KOPT-K1 (cell line): ENCODE results near the gene HNF1A.

Experiments
- H3K27ac ChIP-seq: fragments of 200-600 bp; sonication (generic); 2 replicates; pipeline ENCODE4 v1.5.1; 2016; ENCODE audit warnings: antibody characterized with exemption, mild to moderate bottlenecking, low read depth, low read length; ENCODE audit not compliant: poor library complexity, severe bottlenecking
- H3K36me3 ChIP-seq: fragments of 200-600 bp; sonication (generic); 2 replicates; pipeline ENCODE4 v1.5.1; 2017; ENCODE audit warnings: antibody characterized with exemption, mild to moderate bottlenecking, low read length, moderate library complexity; ENCODE audit not compliant: insufficient read depth
- H3K9me3 ChIP-seq: fragments of 200-600 bp; sonication (generic); 2 replicates; pipeline ENCODE4 v1.5.1; 2017; ENCODE audit warnings: antibody characterized with exemption, low read length, mild to moderate bottlenecking; ENCODE audit not compliant: insufficient read depth, poor library complexity, severe bottlenecking

HNF1A gene

DNA sequence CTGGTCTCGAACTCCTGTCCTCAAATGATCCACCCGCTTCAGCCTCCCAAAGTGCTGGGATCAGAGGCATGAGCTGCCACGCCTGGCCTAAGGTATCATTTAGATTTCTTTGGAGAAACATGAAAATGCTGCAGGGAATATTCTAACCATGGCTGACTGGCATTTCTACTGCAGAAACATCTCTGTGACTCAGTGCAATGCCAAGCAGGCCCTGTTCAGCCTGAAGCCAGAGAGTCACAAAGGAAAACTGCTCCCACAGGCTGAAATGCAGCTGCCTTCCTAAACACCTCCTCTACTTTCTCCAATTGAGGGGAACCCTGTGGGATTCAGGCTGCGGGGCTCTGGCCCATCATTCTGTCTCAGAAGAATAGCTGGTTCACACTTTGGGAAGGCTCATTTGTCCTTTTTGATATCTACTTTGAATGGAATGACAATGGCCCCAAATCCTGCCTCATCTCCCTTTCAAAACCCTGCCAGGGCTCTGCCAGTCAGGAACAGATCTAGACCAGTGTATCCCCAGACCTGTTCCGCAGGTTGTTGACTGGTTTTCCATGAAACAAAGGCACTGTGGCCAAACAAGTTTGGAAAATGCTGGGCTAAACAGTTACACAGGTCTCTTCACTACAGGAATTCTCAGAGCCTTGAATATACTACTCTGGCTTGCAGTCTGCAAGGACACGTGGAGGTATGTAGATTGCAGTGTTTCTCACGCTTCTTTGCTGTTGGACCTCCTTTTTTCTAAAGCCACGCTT lies 30.2 kb downstream of the HNF1A start:
- Histone ChIP-seq H3K27ac (no peak overlapping the region), H3K9me3 (no peaks in the 10 kb centered on the region), H3K36me3 (peaks cover 87% of the 10 kb centered on the region)

DNA sequence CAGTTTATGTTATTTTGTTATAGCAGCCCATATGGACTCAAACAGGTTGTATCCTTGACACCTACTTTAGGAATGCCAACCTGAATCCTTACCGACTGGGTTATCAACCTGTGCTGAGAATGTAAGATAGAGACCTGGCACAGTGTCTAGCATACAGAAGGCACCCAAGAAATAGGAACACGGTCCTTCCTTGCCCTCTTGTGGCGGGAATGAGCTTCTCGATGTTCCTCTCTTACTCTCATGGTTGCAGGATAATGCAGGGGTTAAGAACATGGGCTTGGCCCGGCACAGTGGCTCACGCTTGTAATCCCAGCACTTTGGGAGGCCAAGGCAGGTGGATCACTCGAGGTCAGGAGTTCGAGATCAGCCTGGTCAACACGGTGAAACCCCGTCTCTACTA lies 31.4 kb downstream of the HNF1A start:
- no peaks in the 10 kb centered on the region for H3K9me3 ChIP-seq
- no peak overlapping the region for H3K27ac ChIP-seq
- peaks cover 75% of the 10 kb centered on the region for H3K36me3 ChIP-seq

DNA sequence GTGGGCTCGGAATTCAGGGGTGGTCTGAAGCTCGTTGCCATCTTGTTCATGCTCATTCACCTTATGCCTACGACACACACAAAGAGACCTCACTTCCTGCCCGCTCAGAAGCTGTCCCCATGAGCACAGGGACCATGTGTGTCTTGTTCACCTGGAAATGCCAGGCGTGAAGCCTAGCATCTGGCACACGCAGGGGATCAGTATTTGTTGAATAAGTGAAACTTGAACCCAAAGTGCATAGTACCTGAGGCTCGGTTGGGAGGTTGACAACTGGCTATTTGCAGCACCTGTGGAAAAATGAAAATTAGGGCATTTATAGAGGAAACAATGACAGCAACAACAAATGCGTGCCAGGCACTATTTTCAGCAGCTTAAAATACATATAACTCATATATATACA lies 32.5 kb downstream of the HNF1A start:
- Histone ChIP-seq H3K36me3 (peaks cover 65% of the 10 kb centered on the region), H3K27ac (no peak overlapping the region), H3K9me3 (no peaks in the 10 kb centered on the region)

GRCh38 chr12:121011820-121012219 lies 33.5 kb downstream of the HNF1A start:
- no peak overlapping the region for H3K27ac ChIP-seq
- H3K36me3 ChIP-seq, result peaks cover 60% of the 10 kb centered on the region
- H3K9me3 ChIP-seq, result no peaks in the 10 kb centered on the region

- Histone ChIP-seq H3K9me3 (no peaks in the 10 kb centered on the region), H3K36me3 (peaks cover 43% of the 10 kb centered on the region), H3K27ac (no peak overlapping the region)
Observed at GRCh38 chr12:121013715-121014114, 35.4 kb downstream of the HNF1A start.

DNA sequence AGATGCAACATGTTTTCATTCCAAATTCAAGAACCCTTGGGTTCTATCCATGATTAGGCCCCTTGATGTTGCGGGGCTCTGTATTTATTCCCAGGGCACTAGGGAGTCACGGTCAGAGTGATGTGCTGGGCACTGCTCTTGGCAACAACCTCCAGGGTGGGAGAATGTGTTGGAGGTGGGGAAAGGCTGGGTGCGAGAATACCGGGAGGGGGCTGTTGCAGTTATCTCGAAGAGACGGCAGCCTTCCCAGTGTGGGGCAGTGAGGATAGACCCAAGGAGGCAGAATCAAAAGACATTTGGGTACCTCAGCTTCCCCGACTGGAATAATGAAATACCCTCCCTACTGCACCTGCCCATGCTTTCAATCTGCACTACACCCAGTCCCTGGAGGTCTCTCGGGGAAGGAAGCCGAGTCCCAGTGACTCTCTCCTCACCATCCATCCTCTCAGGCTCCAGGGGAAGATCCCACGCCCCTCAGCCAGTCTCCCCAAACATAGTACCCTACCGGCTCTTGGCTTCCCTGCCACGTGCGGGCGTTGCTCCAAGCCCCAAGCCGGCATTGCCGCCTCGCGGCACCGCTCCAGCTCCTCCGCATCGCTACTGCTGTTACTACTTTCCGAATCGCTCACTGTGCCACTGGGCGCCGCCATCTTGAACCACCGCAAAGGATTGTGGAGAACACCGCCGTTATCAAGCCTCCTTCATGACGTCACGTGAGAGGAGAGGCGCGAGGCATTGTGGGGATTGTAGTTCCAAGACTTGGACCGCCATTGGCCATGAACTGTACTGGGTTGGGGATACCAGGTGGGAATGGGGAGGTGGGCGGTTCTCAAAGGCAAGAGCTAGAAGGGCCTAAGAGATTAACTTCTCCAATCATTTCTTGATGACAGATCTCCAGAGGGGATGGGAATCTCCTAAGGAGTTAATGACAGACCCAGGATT lies 37.8 kb downstream of the HNF1A start, which contains the start of gene C12orf43:
C12orf43 (minus strand) TSS at position 663 of the 942 bp plus-strand sequence; CDS start at position 650, 13 bp downstream.
- H3K27ac ChIP-seq, result peak within 1 kb of the TSS; percentile 68
- H3K36me3 ChIP-seq, result peaks cover 19% of the 10 kb centered on the region
- no peaks in the 10 kb centered on the region for H3K9me3 ChIP-seq

- Histone ChIP-seq H3K27ac (no peak overlapping the region), H3K36me3 (peaks cover 6% of the 10 kb centered on the region; the same call in 1 of the 2 replicates), H3K9me3 (no peaks in the 10 kb centered on the region)
Observed at GRCh38 chr12:121017966-121018491, 39.7 kb downstream of the HNF1A start.

- Histone ChIP-seq H3K9me3 (no peaks in the 10 kb centered on the region), H3K27ac (no peak overlapping the region), H3K36me3 (no peaks in the 10 kb centered on the region)
Observed at GRCh38 chr12:121018860-121019617, 40.7 kb downstream of the HNF1A start.

- Histone ChIP-seq H3K9me3 (no peaks in the 10 kb centered on the region), H3K36me3 (no peaks in the 10 kb centered on the region), H3K27ac (no peak overlapping the region)
Observed at GRCh38 chr12:121021754-121022153, 43.4 kb downstream of the HNF1A start.

DNA sequence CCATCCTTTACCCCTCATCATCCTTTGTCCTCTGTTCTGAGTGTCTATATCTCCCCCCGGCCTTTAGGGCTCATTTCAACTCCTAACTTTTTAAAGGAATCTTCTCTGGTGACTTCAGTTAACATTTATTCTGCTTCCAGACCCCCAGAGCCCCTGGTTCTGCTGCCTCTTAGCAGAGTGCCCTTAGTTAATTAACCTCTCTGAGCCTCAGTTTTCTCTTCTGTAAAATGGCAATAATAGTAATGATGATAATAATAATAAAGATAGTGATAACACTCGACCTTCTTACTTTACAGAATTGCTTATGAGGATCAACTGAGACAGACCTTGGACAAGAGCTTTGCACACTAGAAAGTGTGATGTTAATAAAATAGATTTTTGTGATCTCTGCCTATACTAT lies 44.4 kb downstream of the HNF1A start:
- Histone ChIP-seq H3K36me3 (no peaks in the 10 kb centered on the region), H3K9me3 (no peaks in the 10 kb centered on the region), H3K27ac (no peak overlapping the region)

DNA sequence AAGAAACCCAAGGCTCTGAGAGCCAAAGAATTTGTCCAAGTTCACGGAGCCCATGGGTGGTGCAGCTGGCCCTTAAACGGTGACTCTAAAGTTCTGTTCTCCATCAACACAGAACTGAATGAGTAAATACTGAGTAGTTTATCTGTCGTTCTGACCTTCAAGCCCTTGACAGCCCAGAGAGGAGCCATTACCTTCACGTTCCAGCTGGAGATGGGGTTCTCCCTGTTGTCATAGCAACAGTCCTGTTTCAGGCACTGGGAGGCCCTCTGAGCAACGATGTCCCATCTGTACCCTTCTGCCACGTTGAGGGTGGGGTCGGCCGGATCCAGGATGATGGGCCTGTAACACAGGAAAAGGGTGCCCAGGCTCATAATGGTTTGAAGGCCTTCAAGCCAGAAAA lies 45.5 kb downstream of the HNF1A start:
- Histone ChIP-seq H3K36me3 (no peaks in the 10 kb centered on the region), H3K27ac (no peak overlapping the region), H3K9me3 (no peaks in the 10 kb centered on the region)

- Histone ChIP-seq H3K9me3 (no peaks in the 10 kb centered on the region), H3K27ac (no peak overlapping the region), H3K36me3 (no peaks in the 10 kb centered on the region)
Observed at GRCh38 chr12:121025442-121026226, 47.3 kb downstream of the HNF1A start.

DNA sequence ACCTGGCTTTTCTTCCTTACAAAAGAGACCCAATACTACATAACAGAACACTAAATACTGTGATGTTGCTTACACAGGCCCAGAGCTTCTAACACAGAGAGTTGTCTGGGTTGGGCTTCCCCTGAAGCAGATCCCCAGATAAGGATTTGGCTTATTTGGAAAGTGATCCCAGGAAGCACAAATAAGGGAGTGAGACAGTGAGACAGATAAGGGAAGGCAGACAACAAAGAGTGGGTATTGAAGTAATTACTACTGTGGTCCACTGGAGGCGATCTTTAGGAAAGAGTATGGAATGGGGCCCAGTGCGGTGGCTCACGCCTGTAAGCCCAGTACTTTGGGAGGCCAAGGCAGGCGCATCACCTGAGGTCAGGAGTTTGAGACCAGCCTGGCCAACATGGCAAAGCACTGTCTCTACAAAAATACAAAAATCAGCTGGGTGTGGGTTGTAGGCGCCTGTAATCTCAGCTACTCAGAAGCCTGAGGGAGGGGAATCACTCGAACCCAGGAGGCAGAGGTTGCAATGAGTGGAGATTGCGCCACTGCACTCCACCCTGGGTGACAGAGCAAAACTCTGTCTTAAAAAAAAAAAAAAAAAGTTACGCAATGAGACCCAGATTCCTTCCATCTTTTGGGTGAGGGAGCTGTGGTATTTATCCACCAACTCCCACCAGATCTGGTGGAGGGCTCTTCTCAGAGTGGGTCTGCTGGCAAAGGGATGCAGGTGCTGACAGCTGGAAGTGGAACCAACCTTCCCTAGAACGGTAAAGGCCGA lies 48.1 kb downstream of the HNF1A start:
- Histone ChIP-seq H3K9me3 (no peaks in the 10 kb centered on the region), H3K27ac (no peak overlapping the region), H3K36me3 (no peaks in the 10 kb centered on the region)
